22Rv1 (cell line): Measurements from ENCODE around the gene STK16.

Experiments
- CTCF ChIP-seq: fragments of 450-650 bp; IDR thresholded peaks from 2 replicates; pipeline ENCODE4 v1.5.1; 2017; ENCODE audit warnings: mild to moderate bottlenecking
- ZFX ChIP-seq: fragments of 450-650 bp; IDR thresholded peaks from 2 replicates; pipeline ENCODE4 v1.6.1; 2017; ENCODE audit warnings: antibody characterized with exemption, borderline replicate concordance

- TF ChIP-seq CTCF (no peak), ZFX (no peak)
Observed at GRCh38 chr2:219297766-219298456, 52.6 kb downstream of the STK16 start.
